HG02970 (cell line): ENCODE results near the gene FMNL2.

ENCODE experiments used
- ATAC-seq: cut with Tn5 transposase; IDR thresholded peaks from one replicate; pipeline ENCODE4 v1.9.1; 2021; ENCODE audit warnings: mild to moderate bottlenecking, moderate library complexity, moderate number of reproducible peaks; ENCODE audit not compliant: unreplicated experiment, low FRiP score

FMNL2 gene

DNA sequence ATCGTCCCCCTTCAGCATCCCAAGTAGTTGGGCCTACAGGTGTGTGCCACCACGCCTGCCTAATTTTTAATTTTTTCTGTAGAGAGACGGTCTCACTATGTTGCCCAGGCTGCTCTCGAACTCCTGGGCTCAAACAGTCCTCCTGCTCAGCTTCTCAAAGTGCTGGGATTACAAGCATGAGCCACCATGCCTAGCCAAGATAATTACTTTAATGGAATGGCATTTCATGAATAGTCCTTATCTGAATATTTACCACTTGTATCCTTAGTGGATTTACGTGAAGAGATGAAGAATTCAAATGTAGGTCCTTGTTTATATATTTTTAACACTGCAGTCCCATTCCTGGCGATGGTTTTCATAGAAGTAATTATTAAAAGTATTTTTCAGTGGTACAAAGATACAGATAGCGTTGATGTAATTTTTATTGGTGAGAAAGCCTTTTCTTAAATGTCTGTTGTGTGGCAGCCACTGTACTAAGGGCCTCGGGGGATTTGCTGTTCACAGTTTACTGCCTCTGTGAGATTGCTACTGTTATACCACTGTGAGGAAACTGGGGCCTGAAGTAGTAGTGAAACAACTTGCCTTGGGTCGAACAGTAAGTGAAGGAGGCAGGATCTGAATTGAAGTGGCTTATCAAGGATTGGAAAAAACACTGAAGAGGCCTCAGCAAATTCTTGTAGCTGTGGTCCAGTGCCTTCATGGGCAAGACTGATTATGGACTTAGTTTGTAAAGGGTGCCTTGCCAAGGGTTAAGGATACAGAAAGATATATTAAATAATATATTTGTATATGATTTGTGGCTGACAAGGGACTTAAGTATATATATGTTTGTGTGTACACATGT, 231.1 kb downstream of the FMNL2 start:
- no peak for ATAC-seq

DNA sequence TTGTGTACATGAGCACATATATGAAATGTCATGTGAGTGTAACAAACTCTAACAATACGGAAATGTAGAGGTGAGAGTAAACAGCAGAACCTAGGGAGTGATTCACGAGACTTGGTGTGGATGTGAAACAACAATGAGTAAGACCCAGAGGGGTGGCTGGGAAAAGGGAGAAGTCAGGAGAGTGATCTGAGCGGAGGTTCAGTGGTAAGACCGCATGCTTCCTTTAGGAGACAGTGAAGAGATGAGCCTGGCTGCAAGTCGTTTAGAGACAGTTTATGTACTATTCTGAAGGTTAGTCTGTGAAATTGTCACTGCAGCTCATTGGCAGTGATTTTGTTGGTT, 231.7 kb downstream of the FMNL2 start:
- no peak for ATAC-seq

DNA sequence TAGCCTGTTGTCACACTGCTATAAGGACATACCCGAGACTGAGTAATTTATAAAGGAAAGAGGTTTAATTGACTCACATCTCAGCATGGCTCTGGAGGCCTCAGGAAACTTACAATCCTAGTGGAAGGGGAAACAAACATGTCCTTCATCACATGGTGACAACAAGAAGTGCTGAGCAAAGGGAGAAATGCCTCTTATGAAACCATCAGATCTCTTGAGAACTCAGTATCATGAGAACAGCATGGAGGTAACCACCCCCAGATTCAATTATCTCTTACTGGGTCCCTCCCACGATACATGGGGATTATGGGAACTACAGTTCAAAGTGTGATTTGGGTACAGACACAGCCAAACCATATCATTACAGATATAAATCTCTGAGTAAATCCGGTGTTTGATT, 233.6 kb downstream of the FMNL2 start:
- no peak for ATAC-seq

DNA sequence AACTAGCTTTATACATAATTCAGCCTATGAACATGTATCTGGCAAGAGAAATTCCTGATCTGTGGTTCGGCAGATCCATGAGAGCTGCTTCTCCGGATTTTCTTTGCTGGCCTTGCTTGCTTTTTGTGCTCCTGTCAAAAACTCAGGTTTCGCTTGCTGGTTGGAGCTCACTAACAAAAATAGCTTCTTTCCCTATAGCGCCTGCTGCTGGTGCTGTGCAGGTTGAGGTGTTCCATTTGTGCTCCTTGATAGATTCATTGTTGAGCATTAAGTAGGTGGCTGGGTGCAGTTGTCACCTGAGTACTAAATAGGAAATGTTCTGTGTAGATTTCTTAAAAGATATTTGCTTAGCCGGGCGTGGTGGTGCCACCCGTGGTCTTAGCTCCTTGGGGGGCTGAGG, 234.2 kb downstream of the FMNL2 start:
- ATAC-seq: no peak

DNA sequence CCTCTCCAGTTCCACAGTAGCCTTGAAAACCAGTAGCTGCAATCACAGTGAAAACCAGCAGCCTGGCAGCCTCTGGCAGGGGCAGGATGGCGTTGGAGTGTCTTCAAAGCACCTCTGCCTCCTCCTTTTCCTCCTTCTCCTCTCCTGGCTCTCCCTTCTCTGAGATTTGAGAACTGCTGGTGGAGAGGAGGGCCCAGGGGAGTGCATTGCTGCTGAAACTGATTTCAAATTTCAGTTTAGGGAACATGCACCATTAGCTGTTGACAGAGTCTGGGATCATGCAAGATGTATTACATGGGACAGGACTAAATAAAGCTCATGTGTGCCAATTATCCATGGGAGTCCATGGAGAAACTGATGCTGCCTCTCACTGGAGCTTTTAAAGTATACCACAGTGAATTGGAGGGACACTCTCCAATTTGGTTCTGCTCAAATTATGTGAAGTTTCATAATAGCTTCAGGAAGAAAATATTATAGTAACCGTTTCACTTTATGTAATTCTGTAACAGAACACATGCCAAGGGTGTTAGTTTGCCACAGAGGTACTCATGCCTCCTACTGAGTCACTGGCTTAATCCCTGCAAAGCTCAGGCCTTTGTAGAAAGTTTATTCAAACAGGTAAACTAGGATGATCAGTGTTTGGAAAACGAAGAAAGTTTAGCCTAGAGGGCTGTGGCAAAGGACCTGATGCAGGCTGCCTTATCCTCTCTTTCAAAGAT, 236.2 kb downstream of the FMNL2 start:
- no peak for ATAC-seq

DNA sequence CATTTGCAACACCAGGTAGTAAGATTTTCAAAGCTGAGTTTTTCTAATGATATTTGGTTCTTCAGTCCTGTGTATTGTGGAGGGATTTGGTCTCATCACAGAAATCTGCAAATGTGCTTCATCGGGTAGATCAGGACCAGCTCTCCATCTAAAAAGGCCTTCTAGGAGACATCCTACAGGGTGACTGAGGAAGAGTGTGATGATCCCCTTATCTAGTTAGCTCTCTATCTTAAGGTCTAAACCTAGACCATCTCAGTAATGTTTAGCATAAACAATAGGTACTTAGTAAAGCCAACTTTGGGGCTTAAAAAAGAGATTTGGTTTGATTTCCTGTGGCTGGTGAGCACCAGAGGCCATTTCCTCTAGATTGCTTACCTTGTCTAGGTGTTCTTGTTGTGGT, 237.1 kb downstream of the FMNL2 start:
- no peak for ATAC-seq

DNA sequence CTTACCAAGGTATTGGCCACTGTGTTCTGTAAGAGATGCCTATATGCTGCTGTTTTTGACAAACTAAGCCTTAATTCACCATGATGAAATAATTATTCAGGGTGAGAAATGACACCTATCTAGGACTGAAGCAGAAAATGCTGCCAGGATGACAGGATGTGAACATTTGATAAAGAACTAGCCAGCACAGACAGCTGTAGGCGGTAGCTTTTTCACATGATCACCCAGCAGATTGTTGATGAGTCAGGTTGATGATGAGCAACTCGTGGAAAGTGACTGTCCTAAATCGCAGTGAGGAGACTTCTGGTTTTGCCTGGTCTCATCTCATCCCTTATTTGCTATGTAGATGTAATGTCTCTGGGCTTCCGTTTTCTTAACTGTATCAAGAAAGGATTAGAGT, 238.2 kb downstream of the FMNL2 start:
- ATAC-seq: peak; percentile 68

DNA sequence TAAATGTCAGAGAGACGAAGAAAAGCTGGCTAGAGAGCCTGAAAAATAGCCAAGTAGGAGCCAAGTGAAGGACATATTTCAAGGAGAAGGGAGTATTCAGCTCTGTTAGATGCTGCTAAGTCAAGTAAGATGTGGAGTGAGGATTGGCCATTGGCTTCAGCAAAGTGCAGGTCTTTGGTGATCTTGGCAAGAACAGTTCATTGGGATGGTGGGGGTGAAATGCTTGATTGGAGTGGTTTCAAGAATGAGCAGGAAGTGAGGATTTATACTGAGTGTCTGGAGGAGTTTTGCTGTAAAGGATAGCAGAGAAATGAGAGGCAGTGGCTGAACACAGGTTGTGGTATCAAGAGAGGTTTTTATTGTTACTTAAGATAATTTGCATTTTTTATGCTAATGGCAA, 242.6 kb downstream of the FMNL2 start:
- no peak for ATAC-seq

DNA sequence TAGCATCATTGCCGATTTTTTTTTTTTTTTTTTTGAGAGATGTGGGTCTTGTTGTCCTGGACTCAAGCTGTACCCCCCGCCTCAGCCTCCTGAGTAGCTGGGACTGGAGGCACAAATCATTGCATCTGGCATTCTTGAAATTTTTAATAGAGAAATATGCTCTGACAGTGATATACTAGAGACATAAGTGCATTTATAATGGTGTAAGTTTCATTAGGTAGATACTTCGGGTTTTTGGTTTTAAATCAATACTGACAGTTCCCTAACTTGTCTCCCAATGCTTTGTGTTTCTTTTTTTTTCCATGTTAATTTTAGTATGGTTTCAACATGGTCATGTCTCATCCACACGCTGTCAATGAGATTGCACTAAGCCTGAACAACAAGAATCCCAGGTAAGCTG, 243.6 kb downstream of the FMNL2 start:
- ATAC-seq: no peak

DNA sequence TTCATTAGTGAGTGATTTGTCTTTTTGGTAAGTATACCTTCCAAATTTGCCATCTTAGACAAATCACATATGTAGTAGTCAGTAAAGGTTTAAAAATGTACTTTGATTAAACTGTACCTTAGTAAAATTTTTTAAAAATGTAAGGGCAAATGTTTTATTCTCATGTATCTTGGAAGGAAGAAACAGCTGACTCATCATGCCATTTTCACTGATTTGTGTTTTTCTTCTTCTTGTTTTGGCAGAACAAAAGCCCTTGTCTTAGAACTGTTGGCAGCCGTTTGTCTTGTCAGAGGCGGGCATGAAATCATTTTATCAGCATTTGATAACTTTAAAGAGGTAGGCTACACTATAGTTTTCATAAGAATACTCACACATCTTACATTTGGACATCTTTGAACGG, 245.7 kb downstream of the FMNL2 start:
- ATAC-seq: no peak

DNA sequence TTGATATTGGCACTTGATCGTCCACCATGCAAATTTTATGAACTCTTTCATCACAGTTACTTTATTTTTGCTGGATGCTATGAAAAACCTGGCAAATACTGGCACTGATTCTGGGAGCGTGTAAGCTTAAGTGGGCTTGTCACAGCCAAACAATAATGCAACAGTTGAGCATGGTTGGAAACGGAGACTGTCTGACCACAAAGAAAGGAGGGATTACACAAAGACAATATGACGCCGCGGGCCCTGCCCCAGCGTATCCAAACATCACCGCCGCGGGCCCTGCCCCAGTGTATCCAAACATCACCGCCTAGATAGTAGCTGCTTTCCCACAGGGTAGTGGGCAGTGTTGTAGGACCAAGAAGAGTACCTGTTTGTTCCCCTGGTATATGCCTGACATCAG, 246.4 kb downstream of the FMNL2 start:
- no peak for ATAC-seq

DNA sequence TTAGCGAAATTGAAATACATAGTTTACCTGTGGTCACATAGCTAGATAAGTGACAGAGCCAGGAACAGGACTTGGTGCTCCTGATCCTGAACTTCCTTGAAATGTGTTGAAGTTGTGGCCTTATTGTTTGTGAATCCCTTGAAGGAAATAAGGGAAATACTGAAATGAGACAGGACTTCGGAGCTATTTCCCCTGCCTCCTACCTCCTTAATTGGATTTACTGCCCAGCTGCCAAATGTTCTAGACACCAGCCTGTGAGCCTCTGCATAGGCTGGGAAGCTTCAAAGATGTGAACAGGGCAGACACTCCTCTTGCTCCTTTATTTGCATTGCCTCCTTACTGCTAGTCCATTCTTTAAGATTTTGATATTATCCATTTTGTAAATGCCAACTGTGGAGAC, 247.1 kb downstream of the FMNL2 start:
- ATAC-seq: no peak

DNA sequence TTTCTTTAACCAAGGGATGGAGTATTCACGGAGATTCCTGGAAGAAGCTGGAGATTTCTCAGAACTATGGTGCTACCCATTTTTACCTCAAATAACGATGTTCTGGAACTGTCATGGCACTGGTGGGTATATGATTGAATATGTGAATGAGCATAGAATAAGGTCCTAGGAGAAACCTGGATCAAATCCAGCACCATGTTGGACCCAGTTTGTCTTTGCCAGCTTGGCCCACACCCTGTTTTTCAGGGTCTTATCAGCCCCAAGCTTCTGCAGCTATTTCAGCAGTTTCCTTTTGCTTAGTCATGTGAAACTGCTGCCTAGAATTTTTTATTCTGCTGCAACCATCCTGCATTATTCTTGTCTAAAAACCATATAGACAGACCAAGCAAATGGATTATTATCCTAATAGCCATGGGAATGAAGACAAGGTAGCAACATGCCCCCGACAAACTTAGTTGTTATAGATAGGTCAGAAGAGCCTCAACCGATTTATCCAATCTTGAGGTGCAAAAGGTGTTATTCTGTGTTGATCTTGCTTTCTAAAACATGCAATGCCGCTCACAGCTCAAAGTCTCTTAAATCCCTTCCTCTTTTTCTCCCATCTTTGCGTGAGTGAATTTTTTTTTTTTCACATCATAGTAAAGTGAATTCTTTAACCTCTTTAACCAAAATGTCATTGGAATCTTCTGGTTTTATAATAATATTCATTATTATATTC, 248.7 kb downstream of the FMNL2 start:
- no peak for ATAC-seq

DNA sequence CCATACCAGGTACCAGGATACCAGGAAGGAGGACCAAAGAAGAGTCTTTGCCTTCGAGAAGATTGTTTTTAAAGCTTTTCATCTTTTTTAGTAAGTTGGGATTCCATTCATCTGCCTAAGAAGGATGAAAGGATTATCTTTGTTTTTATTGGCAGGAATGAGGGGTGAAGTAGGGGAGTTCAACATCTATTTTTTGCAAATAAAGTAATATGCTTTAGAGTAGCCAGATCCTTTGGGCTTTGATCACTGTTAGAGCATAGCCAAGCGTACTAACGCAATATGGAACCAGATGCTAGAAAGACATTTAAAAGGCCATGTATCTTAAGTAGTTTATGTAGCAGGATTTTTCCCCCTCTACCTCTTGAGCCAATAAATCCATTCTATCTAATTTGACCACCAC, 249.3 kb downstream of the FMNL2 start:
- no peak for ATAC-seq

DNA sequence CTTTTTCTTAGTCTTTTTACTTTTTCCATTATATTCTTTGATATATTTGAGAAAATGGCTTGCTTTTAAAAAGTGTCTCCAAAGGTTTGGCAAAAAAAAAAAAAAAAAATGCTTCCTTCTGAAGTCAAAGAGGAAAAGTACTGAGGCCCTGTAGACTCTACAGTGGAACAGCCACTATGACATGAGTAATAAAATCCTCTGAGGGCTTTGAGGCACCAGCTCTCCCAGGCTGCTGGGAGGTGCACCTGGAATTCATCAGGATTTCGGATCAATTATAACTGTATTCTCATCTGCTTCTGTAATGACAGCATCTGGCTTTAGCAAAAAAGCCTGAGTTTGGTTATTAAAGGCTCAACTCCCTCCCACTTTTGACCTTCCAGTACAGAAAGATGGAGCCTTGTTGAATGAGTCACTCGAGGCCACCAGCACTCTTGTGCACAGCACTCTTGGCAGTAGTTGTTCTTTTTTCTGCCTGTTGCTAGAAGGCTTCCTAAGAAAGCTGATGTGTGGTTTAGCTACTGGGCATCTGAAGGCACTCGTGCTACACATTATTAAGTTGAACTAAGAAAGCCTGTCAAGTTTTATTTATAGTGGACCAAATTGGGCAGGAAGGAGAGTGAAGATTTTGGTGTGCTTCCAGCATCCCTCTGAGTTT, 251.0 kb downstream of the FMNL2 start:
- ATAC-seq: no peak

DNA sequence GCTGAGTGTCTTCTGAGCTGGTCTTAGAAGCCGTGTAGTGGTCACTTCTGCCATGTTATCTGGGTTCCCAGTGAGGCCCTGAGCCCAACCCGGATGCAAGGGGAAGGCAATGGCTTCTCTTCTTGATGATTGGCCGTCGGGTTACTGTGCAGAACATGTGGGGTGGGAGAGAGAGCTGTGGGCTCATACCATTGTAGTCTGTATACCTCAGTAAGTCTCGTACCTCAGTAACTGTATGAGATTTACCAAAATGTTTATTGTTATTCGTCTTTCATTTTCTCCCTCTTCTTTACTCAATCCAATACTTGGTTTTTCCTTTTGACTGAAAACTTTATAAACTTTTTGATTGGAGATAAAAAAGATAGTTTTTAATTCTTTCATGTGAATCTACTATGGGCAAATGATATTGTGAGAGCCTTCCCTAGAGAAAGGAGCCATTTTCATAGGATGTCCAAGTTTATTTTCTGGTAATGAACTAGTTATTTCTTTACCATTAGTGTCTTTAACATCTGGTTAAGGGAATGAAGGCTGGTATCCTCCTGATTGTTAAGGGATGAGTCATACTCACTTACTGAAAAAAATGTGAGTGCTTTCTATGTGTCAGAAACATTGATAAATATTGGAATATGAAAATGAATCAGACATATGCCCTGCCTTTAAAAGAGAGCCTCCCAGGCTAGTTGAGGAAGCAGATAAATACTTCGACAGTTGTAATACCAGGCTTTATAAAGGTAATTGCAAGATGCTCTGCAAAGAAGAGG, 252.4 kb downstream of the FMNL2 start:
- no peak for ATAC-seq

DNA sequence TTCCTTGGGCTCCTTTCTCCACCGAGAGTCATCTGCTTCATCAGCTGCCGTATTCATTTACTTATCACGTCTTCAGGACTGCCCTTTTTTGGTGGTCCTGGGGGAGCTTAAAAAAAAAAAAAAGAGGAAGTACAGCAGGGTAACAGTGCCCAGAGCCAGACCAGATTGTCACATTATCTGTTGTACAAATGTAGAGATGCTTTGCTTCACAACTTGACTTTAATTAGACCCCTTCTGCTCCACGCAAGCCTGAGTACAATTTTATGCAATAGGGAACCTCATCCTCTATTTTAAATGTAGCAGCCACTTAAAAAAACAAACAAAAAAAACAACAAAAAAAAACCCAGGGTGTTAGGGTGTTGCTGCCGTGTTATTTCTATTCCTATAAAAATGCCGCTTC, 254.0 kb downstream of the FMNL2 start:
- ATAC-seq: no peak

DNA sequence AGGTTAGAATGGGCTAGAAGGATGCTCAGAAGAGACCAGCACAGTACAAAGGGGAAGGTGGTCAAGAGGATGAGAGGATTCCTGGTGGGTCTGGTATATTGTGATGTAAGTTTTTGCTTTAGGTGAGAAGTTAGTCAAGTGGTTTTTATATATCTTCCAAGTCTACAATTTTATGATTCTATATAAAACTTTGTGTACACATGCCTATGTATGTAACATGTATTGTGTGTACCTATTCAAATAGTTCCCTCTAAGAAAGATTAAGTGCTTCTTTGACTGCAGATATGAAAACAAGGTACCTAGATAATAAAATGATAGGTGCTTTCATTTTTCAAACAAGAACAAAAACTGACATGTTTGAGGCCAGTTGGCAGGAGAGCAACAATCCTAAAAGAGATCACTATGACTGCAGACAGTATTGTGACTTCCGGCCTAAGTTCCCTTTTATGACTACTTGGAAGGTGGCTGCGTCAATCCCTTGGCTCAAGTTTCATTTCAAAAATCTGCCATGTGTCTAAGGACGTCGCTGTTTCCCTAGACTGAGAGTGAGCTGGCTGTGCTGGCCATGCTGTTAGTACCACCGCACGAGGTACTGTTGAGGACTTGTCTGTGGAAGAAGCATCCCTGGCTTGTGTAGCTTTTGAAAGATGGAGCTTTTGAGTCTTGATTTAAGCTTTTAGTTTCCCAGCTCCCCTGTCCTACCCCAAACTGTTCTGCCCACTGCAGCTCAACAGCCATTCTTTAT, 259.2 kb downstream of the FMNL2 start:
- no peak for ATAC-seq

DNA sequence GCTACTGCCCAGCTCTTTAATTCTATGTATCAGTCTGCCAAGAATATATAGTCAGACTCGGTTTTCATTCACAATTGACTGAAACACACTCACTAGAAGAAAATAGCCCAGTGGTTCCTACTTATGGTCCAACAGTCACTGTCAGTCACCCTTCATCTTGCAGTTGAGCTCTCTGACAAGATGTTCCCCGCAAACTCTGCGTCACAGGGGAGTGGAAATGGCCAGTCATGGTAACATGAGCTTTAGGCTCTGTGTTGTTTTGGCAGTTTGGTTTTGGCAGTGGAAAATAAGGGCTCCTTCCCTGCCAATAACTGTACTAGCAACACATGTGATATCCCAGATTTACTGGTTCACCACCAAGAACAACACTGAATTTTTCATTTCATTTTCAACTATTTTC, 259.8 kb downstream of the FMNL2 start:
- no peak for ATAC-seq
